SK-N-MC (cell line): ENCODE measurements around the gene PRSS27.
"Not testable (repeated sequence)": the region's sequence is repeated elsewhere in the genome, so short reads cannot be mapped to it uniquely, and the experiment has no call there.

Experiments used
- DNase-seq: peaks from one replicate; pipeline ENCODE4 v3.0.0-alpha.2; 2011; ENCODE audit warnings: low read depth, low spot score
- H3K27ac ChIP-seq: fragments of 200-600 bp; sonication (generic); 2 replicates; pipeline ENCODE4 v1.5.1; 2016; ENCODE audit warnings: mixed run types
- H3K36me3 ChIP-seq: fragments of 200-600 bp; sonication (generic); 2 replicates; pipeline ENCODE4 v1.6.1; 2017; ENCODE audit warnings: antibody characterized with exemption, low read length, mixed read lengths; ENCODE audit not compliant: insufficient read depth
- H3K4me3 ChIP-seq: fragments of 200-600 bp; sonication (generic); 2 replicates; pipeline ENCODE4 v1.5.1; 2016
- H3K9ac ChIP-seq: fragments of 200-600 bp; sonication (generic); 2 replicates; pipeline ENCODE4 v1.8.0; 2017; ENCODE audit warnings: mixed run types, mixed read lengths; ENCODE audit not compliant: insufficient read length
- H3K9me3 ChIP-seq: fragments of 200-600 bp; sonication (generic); 2 replicates; pipeline ENCODE4 v1.6.1; 2017; ENCODE audit warnings: low read depth, mild to moderate bottlenecking, antibody characterized with exemption, low read length, moderate library complexity, mixed read lengths
- EZH2 ChIP-seq: fragments of 200-600 bp; sonication (generic); IDR thresholded peaks from one replicate; pipeline ENCODE4 v1.6.1; 2017; ENCODE audit warnings: antibody characterized with exemption
- FOXP2 ChIP-seq: optimal IDR thresholded peaks from 2 replicates; pipeline ENCODE3; 2011; ENCODE audit warnings: mild to moderate bottlenecking, moderate library complexity; ENCODE audit not compliant: insufficient read depth; ENCODE audit errors: extremely low read length, control extremely low read depth
- POLR2AphosphoS5 ChIP-seq: IDR thresholded peaks from 2 replicates; pipeline ENCODE4 v1.6.1; 2012; ENCODE audit warnings: mild to moderate bottlenecking, low read depth, low read length, borderline replicate concordance

PRSS27 gene

GRCh38 chr16:2724816-2725348 lies 4.9 kb upstream of the PRSS27 start:
- Histone ChIP-seq H3K9me3 (no peaks in the 10 kb centered on the region), H3K27ac (no peak overlapping the region), H3K9ac (no peak overlapping the region), H3K36me3 (no peaks in the 10 kb centered on the region), H3K4me3 (no peak overlapping the region)
- no peak for DNase-seq
- TF ChIP-seq FOXP2 (no peak), POLR2AphosphoS5 (no peak), EZH2 (no peak)

DNA sequence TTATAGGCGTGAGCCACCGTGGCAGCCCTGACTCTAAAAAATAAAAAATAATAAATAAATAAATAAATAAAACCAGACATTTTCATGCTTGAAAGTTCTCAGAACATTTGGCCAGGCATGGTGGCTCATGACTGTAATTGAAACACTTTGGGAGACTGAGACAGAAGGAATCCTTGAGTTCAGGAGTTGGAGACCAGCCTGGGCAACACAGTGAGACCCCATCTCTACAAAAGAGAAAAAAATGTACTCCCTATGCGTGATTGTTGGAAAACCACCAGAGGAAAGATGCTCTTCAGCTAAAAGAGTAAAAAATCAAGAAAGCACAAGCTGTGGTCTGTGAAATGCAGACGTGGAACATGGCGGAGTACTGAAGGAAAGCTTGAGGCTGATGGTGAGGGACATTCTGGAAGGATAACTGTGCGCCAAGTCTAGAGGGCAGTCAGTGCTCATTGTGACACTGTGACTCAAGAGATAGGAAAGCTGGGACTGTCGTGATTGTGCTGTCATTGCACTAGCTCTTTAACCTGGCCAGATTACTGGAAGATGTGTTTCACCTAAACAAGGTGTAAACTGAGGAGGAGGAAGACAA lies 4.2 kb upstream of the PRSS27 start:
- no peak for DNase-seq
- H3K4me3 ChIP-seq: no peak overlapping the region
- no peaks in the 10 kb centered on the region for H3K9me3 ChIP-seq
- no peaks in the 10 kb centered on the region for H3K36me3 ChIP-seq
- TF ChIP-seq POLR2AphosphoS5 (no peak), EZH2 (no peak), FOXP2 (no peak)
- no peak overlapping the region for H3K27ac ChIP-seq
- H3K9ac ChIP-seq: no peak overlapping the region

- not testable (repeated sequence) for H3K9me3 ChIP-seq, H3K36me3 ChIP-seq, H3K27ac ChIP-seq, DNase-seq
- Histone ChIP-seq H3K4me3 (peak overlapping the region; percentile 79), H3K9ac (peak overlapping the region; percentile 76)
Measured at GRCh38 chr16:2721634-2722173, 1.7 kb upstream of the PRSS27 start.

DNA sequence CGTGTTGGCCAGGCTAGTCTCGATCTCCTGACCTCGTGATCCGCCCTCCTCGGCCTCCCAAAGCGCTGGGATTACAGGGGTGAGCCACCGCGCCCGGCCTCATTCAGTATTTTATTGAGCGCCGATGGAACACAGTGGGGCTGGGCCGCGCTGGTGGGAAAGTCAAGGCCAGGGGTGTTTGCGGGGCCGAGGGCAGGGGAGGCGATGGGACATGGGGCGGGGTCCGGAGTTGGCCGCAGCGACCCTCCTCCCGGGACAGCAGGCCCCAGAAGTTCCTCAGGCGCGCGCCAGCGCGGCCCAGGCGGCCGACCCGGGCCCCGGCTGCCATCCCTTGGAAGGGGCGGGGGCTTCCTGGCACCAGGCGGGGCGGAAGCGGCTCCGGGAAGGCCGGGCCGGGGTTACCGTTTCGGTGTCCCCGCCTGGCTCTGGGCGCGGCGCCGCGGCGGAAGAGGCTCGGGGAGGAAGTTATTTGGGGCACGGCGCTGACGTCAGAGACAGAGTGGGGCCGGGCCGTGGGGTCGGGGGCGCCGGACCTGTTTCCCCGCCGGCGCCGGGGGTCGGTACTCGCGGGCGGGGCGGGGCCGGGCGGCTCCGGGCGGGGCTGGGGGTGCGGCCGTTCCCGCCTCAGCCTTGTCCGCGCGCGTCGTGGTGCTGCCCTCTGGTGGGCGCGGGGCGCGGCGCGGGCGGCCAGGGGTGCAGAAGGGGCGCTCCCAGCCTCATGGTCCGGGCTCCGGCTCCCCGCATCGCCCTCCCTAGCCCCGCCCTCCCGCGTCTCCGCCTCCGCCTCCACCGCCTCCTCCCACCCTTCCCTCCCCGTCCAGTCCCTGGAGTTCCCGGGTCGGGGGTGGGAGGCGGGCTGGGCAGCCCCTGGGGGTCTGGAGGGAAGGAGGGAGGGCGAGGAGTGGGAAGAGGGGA lies 952 bp upstream of the PRSS27 start:
- peak overlapping the region; percentile 76 for H3K9ac ChIP-seq
- H3K36me3 ChIP-seq: no peaks in the 10 kb centered on the region
- DNase-seq: no peak
- H3K4me3 ChIP-seq: peak overlapping the region; percentile 79
- no peaks in the 10 kb centered on the region for H3K9me3 ChIP-seq
- H3K27ac ChIP-seq: 0 out of 2 replicates have a peak overlapping the region, but pooled peaks have one; percentile 17
- TF ChIP-seq POLR2AphosphoS5 (peak; percentile 36; the same call in 1 of the 2 replicates), EZH2 (no peak), FOXP2 (no peak)

DNA sequence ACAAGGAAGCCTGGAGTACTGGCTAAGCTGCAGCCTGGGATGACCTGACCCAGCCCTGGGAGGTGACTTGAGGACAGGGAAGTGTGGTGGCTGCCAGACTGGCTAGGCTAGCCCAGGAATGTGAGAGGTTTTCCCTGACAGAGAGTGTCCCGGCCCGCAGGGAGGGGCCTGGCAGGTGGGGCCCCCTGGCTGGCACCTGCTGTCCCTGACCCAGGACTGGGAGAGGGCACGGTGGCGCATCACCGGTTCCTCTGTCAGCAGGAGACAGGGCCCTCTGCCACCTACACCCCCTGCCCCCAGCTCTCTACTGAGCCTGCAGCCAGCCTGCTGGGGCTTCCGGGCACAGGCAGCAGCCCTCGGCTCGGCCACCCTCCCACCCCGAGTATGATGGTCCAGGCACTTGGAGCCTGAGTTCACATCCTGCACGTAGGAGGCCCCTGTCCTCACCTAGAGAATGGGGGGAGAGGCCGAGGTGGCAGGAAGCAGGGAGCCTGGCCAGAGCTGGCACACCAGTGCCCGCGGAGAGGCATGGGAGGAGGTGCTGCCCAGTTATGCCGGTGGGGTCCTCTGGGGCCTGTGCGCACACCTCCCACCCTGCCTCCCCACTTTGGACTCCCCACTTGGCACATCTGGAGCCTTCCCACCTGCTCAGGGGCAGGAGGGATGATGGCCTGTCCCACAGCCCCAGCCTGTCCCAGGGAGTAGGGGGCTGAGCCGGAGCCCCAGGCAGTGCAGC lies 528 bp downstream of the PRSS27 start:
- no peak overlapping the region for H3K4me3 ChIP-seq
- no peak overlapping the region for H3K9ac ChIP-seq

GRCh38 chr16:2717383-2718263 lies 2.4 kb downstream of the PRSS27 start:
- Histone ChIP-seq H3K27ac (no peak overlapping the region), H3K9me3 (no peaks in the 10 kb centered on the region), H3K9ac (no peak overlapping the region), H3K4me3 (no peak overlapping the region), H3K36me3 (no peaks in the 10 kb centered on the region)
- TF ChIP-seq POLR2AphosphoS5 (no peak), FOXP2 (no peak), EZH2 (no peak)
- no peak for DNase-seq

More for the DNA sequence above, 528 bp downstream of the PRSS27 start:
- TF ChIP-seq EZH2 (no peak), POLR2AphosphoS5 (no peak), FOXP2 (no peak)
- no peaks in the 10 kb centered on the region for H3K9me3 ChIP-seq
- H3K36me3 ChIP-seq: no peaks in the 10 kb centered on the region
- no peak overlapping the region for H3K27ac ChIP-seq
- no peak for DNase-seq

DNA sequence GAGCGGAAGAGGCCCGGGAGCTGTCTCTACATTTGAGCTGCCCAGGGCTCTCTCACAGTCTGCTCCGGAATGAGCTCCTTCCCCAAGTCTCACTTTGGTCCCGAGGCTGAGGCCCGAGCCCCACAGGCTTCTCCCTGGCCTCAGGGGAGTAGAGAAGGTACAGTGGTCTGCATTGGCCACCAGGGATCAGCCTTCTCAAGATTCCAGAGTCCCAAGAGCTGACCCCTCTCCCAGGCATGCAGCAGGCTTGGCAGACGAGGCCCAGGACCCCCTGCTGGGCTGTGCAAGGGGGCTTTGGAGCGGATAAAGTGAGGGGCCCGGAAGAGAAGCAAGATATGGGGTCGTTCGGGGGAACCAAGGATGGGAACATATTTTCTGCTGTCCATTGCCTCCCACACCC lies 3.1 kb downstream of the PRSS27 start:
- no peak for TF ChIP-seq POLR2AphosphoS5
- TF ChIP-seq EZH2: no peak
- TF ChIP-seq FOXP2: no peak
- DNase-seq: no peak
- no peak overlapping the region for H3K27ac ChIP-seq
- H3K4me3 ChIP-seq: no peak overlapping the region
- no peak overlapping the region for H3K9ac ChIP-seq
- H3K9me3 ChIP-seq: no peaks in the 10 kb centered on the region
- no peaks in the 10 kb centered on the region for H3K36me3 ChIP-seq
